Naive B cell (primary cell): ENCODE measurements around the gene IRAK4. TPM values are rescaled to one million over a fixed set of nuclear protein-coding genes. Genes with fewer than 3 reads are reported as not detected.

Source experiments
- ATAC-seq, 2 donors: fragments of 150-1000 bp; cut with Tn5 transposase; 2 replicates each; pipeline ENCODE4 v1.10.0; 2021; ENCODE audit warnings: low read depth in 2 of 2, mild to moderate bottlenecking in 2 of 2, moderate library complexity in 2 of 2
- DNase-seq: peaks from one replicate; pipeline ENCODE4 v3.0.0; 2022
- H3K27ac Mint-ChIP-seq, 6 donors: one replicate each; pipeline ENCODE4 v1.8.0; 2020 to 2022; ENCODE audit warnings: mild to moderate bottlenecking in 6 of 6, mixed read lengths in 6 of 6, moderate library complexity in 5 of 6, inconsistent platforms in 2 of 6
- H3K27me3 Mint-ChIP-seq, 3 donors: one replicate each; pipeline ENCODE4 v1.8.0; 2021 to 2022; ENCODE audit warnings: mixed read lengths in 3 of 3, mild to moderate bottlenecking in 1 of 3
- H3K36me3 Mint-ChIP-seq, 2 donors: one replicate each; pipeline ENCODE4 v1.8.0; 2020 to 2022; ENCODE audit warnings: mixed read lengths in 2 of 2, inconsistent platforms in 1 of 2, mild to moderate bottlenecking in 1 of 2
- H3K4me1 Mint-ChIP-seq, 3 donors: one replicate each; pipeline ENCODE4 v1.8.0; 2020 to 2022; ENCODE audit warnings: mixed read lengths in 3 of 3, inconsistent platforms in 1 of 3, mild to moderate bottlenecking in 1 of 3, moderate library complexity in 1 of 3
- H3K4me3 Mint-ChIP-seq, 8 donors: one replicate each; pipeline ENCODE4 v1.8.0; 2020 to 2022; ENCODE audit warnings: mild to moderate bottlenecking in 8 of 8, mixed read lengths in 8 of 8, moderate library complexity in 8 of 8, inconsistent platforms in 2 of 8
- H3K9me3 Mint-ChIP-seq, 7 donors: one replicate each; pipeline ENCODE4 v1.8.0; 2020 to 2022; ENCODE audit warnings: mixed read lengths in 7 of 7, mild to moderate bottlenecking in 5 of 7, inconsistent platforms in 2 of 7, moderate library complexity in 1 of 7
- polyA plus RNA-seq, 6 donors: library from polyadenylated mRNA; unstranded; fragments of 300-500 nt; fragmentation: Illumina TruSeq; gene quantifications; one replicate each; pipeline ENCODE4 v1.2.3, GENCODE V29; 2021; ENCODE audit warnings: low read depth in 6 of 6

The IRAK4 gene
- polyA plus RNA-seq, 6 donors from 2014 or later = 26.9 to 35.6 (median 33.0) TPM

- Mint-ChIP-seq H3K27ac (peak overlapping the region in 5 of 6 donors; percentile 9 to 90 (median 68)), H3K4me3 (peak overlapping the region in 2 of 8 donors; percentile 45 to 56), H3K4me1 (peaks cover 8 to 19% (median 11%) of the 10 kb centered on the region in 3 donors), H3K27me3 (no peaks in the 10 kb centered on the region), H3K9me3 (no peaks in the 10 kb centered on the region), H3K36me3 (peaks cover 8 to 19% of the 10 kb centered on the region in 2 donors)
- ATAC-seq (peak; percentile 90), DNase-seq (peak; percentile 36)
Observed at GRCh38 chr12:43795716-43796280, 37.0 kb downstream of the IRAK4 start.

GRCh38 chr12:43797561-43798217 is 38.9 kb downstream of the IRAK4 start:
- Mint-ChIP-seq H3K36me3 (peaks cover 0 to 19% of the 10 kb centered on the region in 2 donors), H3K9me3 (no peaks in the 10 kb centered on the region), H3K4me1 (peaks cover 2 to 16% (median 11%) of the 10 kb centered on the region in 3 donors), H3K4me3 (no peak overlapping the region), H3K27ac (peak overlapping the region in 1 of 6 donors; percentile 33), H3K27me3 (no peaks in the 10 kb centered on the region)
- DNase-seq (no peak), ATAC-seq (no peak)

GRCh38 chr12:43805149-43805859 is 46.6 kb downstream of the IRAK4 start:
- peak overlapping the region; percentile 55 to 100 (median 95) for H3K27ac Mint-ChIP-seq
- H3K4me3 Mint-ChIP-seq = peak overlapping the region; percentile 82 to 100 (median 100)
- peaks cover 4 to 7% of the 10 kb centered on the region in 2 donors for H3K36me3 Mint-ChIP-seq
- no peaks in the 10 kb centered on the region for H3K9me3 Mint-ChIP-seq
- H3K27me3 Mint-ChIP-seq = peaks cover 0 to 2% (median 0%) of the 10 kb centered on the region in 3 donors
- DNase-seq (no peak), ATAC-seq (no peak)
- peaks cover 10 to 30% (median 22%) of the 10 kb centered on the region in 3 donors for H3K4me1 Mint-ChIP-seq

GRCh38 chr12:43805860-43806736 is 47.3 kb downstream of the IRAK4 start, which contains the start of gene TWF1:
Gene TWF1, minus strand, starts transcription at chr12:43806317. Its CDS starts 72 bp downstream, at chr12:43806245.
- Mint-ChIP-seq H3K4me3 (peak within 1 kb of the TSS; percentile 93 to 100 (median 100)), H3K4me1 (peaks cover 10 to 30% (median 22%) of the 10 kb centered on the region in 3 donors), H3K27ac (peak within 1 kb of the TSS; percentile 99 to 100 (median 100)), H3K27me3 (peaks cover 0 to 4% (median 0%) of the 10 kb centered on the region in 3 donors), H3K36me3 (peaks cover 4 to 7% of the 10 kb centered on the region in 2 donors), H3K9me3 (no peaks in the 10 kb centered on the region)
- peak; percentile 93 for DNase-seq
- ATAC-seq = peak; percentile 94

GRCh38 chr12:43806737-43807072 is 48.0 kb downstream of the IRAK4 start:
- H3K36me3 Mint-ChIP-seq = peaks cover 4 to 7% of the 10 kb centered on the region in 2 donors
- H3K27me3 Mint-ChIP-seq = peaks cover 0 to 4% (median 0%) of the 10 kb centered on the region in 3 donors
- DNase-seq (no peak), ATAC-seq (peak in 1 of 2 donors; percentile 5)
- H3K4me1 Mint-ChIP-seq = peaks cover 10 to 30% (median 22%) of the 10 kb centered on the region in 3 donors
- no peaks in the 10 kb centered on the region for H3K9me3 Mint-ChIP-seq
- peak overlapping the region; percentile 99 to 100 (median 100) for H3K27ac Mint-ChIP-seq
- peak overlapping the region; percentile 93 to 100 (median 100) for H3K4me3 Mint-ChIP-seq

- ATAC-seq (no peak), DNase-seq (no peak)
- peaks cover 0 to 5% (median 4%) of the 10 kb centered on the region in 3 donors for H3K27me3 Mint-ChIP-seq
- peaks cover 10 to 30% (median 22%) of the 10 kb centered on the region in 3 donors for H3K4me1 Mint-ChIP-seq
- H3K9me3 Mint-ChIP-seq = no peaks in the 10 kb centered on the region
- H3K36me3 Mint-ChIP-seq = peaks cover 4 to 7% of the 10 kb centered on the region in 2 donors
- peak overlapping the region in 6 of 8 donors; percentile 9 to 100 (median 96) for H3K4me3 Mint-ChIP-seq
- H3K27ac Mint-ChIP-seq = peak overlapping the region in 4 of 6 donors; percentile 99 to 100 (median 100)
Observed at GRCh38 chr12:43807386-43807785, 48.6 kb downstream of the IRAK4 start.

GRCh38 chr12:43812057-43812456 is 53.3 kb downstream of the IRAK4 start:
- Mint-ChIP-seq H3K4me3 (no peak overlapping the region), H3K27ac (no peak overlapping the region), H3K27me3 (peaks cover 14 to 38% (median 18%) of the 10 kb centered on the region in 3 donors), H3K4me1 (peaks cover 0 to 3% (median 0%) of the 10 kb centered on the region in 3 donors), H3K9me3 (no peaks in the 10 kb centered on the region), H3K36me3 (no peaks in the 10 kb centered on the region)
- ATAC-seq (no peak), DNase-seq (no peak)

GRCh38 chr12:43812926-43813325 is 54.2 kb downstream of the IRAK4 start:
- Mint-ChIP-seq H3K36me3 (no peaks in the 10 kb centered on the region), H3K4me3 (no peak overlapping the region), H3K27me3 (peaks cover 14 to 38% (median 18%) of the 10 kb centered on the region in 3 donors), H3K9me3 (no peaks in the 10 kb centered on the region), H3K4me1 (no peaks in the 10 kb centered on the region), H3K27ac (no peak overlapping the region)
- DNase-seq (no peak), ATAC-seq (no peak)

- peaks cover 14 to 52% (median 18%) of the 10 kb centered on the region in 3 donors for H3K27me3 Mint-ChIP-seq
- no peak for DNase-seq
- ATAC-seq = no peak
- H3K36me3 Mint-ChIP-seq = no peaks in the 10 kb centered on the region
- H3K4me3 Mint-ChIP-seq = no peak overlapping the region
- no peaks in the 10 kb centered on the region for H3K9me3 Mint-ChIP-seq
- H3K27ac Mint-ChIP-seq = no peak overlapping the region
- no peaks in the 10 kb centered on the region for H3K4me1 Mint-ChIP-seq
Observed at GRCh38 chr12:43815416-43815815, 56.7 kb downstream of the IRAK4 start.

GRCh38 chr12:43816168-43816567 is 57.4 kb downstream of the IRAK4 start:
- Mint-ChIP-seq H3K27me3 (peaks cover 14 to 50% (median 18%) of the 10 kb centered on the region in 3 donors), H3K27ac (peak overlapping the region in 1 of 6 donors; percentile 86), H3K9me3 (no peaks in the 10 kb centered on the region), H3K4me1 (no peaks in the 10 kb centered on the region), H3K4me3 (no peak overlapping the region), H3K36me3 (no peaks in the 10 kb centered on the region)
- ATAC-seq = no peak
- DNase-seq = no peak

GRCh38 chr12:43824207-43824775 is 65.5 kb downstream of the IRAK4 start:
- H3K9me3 Mint-ChIP-seq = no peaks in the 10 kb centered on the region
- peaks cover 0 to 6% (median 0%) of the 10 kb centered on the region in 3 donors for H3K27me3 Mint-ChIP-seq
- H3K36me3 Mint-ChIP-seq = no peaks in the 10 kb centered on the region
- DNase-seq = no peak
- H3K4me3 Mint-ChIP-seq = no peak overlapping the region
- ATAC-seq = no peak
- H3K4me1 Mint-ChIP-seq = peaks cover 0 to 15% (median 12%) of the 10 kb centered on the region in 3 donors
- H3K27ac Mint-ChIP-seq = peak overlapping the region in 1 of 6 donors; percentile 61

- DNase-seq (no peak), ATAC-seq (peak; percentile 79 to 81)
- H3K27me3 Mint-ChIP-seq = peaks cover 0 to under 1% (median 0%) of the 10 kb centered on the region in 3 donors
- H3K4me1 Mint-ChIP-seq = peaks cover 0 to 15% (median 12%) of the 10 kb centered on the region in 3 donors
- H3K27ac Mint-ChIP-seq = peak overlapping the region in 1 of 6 donors; percentile 85
- H3K9me3 Mint-ChIP-seq = no peaks in the 10 kb centered on the region
- no peak overlapping the region for H3K4me3 Mint-ChIP-seq
- no peaks in the 10 kb centered on the region for H3K36me3 Mint-ChIP-seq
Observed at GRCh38 chr12:43826681-43827080, 67.9 kb downstream of the IRAK4 start.
